Activated gamma-delta T cell (primary cell): ENCODE data around the gene FRYL.
"Not testable (repeated sequence)": the region's sequence is repeated elsewhere in the genome, so short reads cannot be mapped to it uniquely, and the experiment has no call there.

ENCODE experiments used
- DNase-seq: peaks from one replicate; lab custom pipeline; 2025; lab: John Stamatoyannopoulos, UW

FRYL gene

DNA sequence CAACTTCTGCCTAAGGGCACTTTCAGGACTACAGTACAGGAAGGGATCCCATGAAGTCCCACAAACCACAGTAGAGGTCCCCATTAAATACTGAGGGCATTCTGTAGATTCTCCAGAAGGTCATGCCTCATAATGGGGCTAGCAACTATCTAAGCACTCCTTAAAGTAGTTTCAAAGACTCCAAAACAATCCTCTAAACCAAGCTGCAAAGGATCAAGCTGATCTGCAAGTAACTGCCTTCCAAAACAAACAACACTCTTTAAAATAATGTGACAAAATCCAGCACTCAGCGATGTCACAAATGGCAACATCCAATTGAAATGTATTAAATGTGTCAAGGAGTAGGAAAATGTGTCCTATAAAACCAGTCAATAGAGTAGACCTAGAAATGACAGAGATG is 118.7 kb downstream of the FRYL start:
- DNase-seq, result no peak

DNA sequence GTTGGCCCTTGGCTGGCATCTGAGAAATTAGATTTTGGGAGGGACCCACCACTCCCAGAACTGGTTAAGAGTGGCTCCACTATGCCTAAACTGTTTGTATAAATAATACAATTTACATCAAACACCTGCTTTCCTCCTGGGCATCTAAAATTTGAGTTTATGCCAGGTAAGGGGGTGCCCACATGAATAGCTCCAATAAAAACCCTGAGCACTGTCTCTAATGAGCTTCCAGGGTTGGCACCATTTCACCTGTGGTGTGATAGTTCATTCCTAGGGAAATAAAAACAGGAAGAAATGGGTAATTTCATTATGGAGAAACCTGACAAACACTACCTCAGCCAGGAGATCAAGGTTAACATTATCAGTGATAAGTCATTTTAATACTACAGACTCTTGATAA is 119.7 kb downstream of the FRYL start:
- DNase-seq, result no peak

DNA sequence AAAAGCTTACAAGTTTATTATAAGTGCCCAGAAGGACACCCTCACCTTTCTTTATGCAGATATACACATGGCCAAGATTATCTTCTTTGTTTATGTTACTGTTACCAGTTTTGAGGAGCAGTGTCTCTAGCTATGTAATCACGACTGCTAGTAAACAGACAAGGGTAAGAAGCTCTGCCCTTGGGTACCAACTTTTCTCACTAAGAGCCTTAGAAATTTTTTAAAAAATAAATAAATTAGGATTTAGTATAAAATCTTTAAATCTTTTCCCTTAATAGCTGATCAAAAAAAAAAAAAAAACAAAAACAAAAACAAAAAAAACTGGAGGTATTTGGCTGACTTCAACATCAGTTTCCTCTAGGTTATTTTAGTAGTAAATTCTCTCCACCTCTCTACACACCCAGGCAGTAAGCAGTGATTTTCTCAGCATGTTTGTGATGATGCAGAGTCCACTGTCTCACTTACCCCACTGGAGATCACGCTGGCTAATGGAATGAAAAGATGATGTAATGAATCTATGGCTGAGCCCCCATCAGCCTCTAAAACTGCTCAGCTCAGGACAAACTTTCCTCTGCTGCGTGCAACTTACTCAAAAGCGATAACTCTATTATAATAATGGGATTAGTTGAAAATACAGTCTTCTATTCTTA is 125.9 kb downstream of the FRYL start:
- no peak for DNase-seq

DNA sequence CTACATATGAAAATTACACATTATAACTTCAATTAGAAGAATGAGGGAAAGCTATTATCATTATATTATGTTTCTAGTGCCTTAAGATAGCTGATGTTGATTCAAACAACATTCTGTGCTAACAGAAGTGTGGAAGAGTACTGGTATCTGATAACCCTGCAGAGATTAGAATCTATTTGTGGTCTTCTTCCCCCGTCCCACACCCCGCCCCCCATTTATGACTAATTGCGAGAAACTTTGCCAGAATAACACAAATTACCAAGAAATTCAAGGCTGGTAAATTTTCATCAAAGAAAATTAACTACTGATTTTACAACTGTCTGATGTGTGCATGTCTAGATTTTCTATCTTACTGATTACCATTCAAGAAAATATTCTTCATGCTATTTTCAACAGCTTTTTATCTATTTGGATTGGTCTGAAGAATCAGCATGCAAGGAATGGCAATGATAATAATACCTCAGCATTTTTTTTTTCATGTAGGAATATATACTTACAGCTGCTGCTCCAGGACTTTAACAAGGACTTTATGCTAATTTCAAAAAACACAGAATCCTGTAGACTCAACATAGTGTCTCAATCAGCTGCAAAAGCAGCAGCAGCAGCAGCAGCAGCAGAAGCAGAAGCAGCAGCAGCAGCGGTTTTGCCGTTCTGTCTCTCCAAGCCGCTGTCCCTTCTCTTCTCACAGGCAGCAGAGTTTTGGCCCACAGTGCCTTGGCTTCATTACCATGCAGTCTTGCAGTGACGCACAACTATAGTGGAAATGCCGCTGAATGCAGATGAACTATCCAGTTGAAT is 126.7 kb downstream of the FRYL start:
- DNase-seq, result no peak

DNA sequence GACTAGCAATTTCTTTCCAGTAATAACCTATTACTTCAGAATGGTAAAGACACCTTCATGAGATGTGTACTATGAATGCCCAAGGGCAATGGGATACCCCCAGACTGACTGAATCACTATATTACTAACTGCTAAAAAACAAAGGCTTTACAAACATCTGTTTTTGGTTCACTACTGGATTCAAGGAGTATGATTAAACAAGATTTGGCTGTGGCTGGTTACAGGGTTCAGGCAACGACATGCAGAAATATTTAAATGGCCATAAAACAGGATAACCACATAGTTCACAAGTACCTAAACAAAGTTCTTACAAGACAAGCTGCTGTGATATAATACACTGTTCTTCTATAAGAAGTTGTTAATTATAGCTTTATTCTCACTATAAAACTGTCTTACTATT is 128.2 kb downstream of the FRYL start:
- no peak for DNase-seq

DNA sequence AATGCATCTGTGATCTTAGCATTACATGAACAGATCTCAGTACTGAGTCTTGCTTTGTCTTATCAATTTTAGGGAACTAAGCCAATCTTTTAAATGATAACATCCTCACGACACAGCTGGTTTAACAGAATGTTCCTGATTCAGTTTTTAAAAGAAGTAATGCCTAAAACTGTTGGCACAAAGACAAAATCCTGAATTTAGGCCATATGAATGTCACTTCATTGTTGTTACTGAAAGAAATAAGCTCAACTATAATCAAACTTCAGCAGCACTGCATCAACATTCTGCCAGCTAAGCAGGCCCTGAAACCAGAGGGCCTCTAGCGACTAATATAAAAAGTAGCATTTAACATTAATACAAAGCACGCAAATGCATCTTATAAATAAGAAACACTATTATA is 130.6 kb downstream of the FRYL start:
- DNase-seq, result no peak

DNA sequence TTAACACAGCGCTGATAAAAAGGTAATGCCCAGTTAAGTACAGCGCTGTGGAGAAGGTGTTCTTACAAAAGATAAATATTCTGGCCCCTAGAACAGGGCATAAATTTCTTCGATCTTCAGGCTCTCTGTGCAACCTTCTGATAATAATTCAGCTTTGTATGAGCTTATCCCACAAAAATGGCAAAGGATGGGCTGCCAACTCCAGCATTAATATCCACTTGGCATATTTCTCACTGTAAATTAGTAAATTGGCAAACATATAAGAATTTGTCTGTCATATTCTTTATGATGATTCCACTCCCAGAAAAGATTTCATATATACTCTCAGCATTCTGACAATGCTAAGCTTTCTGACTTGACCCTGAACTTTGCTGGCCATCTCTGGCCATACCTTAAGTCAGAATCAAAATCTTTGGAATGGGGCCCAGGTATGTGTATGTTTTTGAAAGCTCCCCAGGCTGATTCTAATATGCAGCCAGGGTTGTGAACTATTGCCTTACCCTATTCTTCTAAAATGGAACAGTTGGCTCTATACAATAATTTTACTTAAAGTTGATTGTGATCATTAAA is 134.8 kb downstream of the FRYL start:
- no peak for DNase-seq

DNA sequence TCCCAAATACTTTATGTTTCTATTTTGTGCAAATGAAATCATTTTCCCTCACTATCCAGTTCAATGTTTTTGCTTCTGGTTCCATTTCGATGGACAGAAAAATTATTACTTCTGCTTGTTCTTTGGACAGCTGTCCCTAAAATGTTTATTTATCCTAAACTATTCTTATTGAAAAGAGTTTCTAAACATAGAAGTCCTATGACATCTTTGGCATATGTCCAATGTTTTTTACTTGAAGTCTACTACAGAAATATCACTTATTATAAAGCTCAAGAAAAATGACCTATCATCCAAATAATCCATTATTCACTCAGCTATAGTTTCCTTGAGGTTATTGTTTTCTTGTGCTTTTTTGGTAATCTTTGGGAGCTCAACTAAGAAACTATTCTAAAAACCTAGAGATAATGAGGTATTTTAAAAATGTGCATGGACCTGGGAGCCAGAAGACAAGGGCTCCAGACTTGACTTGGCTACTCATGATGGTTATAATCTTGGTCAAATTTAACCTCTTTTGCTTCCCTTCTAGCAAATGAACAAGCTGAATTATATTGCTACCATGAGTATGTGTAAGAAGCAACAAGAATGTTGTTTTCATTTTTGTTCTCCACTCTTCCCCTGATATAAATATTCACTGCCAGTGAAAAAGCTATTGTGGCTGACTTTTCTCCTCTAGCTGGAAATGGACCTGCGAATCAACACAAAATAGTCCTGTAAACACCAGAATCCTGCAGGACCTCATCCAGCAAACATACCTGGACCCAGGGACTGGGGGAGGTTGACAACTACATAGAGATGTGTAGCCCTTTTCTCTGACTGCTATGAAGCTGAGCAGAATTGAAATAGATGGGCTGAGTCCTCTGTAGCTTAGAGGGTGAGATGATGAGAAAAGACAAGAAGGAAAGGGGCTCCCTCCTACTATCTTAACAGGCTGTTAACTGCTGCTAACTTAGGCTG is 137.4 kb downstream of the FRYL start:
- DNase-seq, result no peak

DNA sequence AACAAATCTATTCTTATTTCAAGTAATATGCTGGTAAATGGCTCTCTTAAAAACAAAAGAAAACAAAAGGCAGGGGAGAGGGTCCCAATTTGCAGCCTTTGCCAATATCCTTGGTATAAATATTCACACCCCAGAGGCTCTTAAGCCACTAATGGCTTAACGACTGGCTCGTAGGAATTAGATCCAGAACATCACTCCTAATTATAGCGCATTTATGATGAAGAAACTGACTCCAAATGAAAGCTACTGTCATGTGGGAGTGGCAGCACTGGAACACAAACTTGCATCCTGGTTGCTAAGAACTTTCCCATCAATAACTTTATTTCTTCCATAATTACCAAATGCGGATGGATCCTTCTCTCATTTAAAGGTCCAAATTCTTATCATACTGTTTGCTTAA is 138.7 kb downstream of the FRYL start:
- DNase-seq, result no peak

DNA sequence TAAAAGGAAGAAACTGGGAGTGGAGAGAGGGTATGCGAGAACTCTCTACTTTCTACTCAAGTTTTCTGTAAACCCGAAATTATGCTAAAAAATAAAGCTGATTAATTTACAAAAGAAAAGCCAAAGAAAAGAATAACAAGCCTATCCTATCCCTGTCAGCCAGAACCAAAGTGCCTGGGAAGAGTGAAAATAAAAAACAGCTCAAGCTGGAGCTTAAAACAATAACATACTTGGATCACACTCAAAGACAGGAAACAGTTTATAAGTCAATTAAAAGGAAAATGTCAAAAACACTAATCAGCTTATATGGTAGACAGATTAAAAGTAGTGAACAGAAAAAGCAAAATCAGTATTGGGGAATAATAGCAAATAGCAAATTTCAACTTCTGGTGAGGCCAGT is 139.4 kb downstream of the FRYL start:
- DNase-seq, result no peak

DNA sequence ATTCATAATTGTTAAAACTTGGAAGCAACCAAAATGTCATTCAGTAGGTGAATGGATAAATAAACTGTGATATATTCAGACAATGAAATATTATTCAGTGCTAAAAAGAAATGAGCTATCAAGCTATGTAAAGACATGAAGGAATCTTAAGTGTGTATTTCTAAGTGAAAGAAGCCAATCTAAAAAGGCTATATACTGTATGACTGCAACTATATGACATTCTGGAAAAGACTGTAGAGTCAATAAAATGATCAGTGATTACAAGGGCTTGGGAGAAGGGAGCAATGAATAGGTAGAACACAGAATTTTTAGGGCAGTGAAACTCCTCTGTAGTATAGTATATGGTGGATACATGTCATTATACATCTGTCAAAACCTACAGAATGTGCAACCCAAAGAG is 139.9 kb downstream of the FRYL start:
- no peak for DNase-seq

DNA sequence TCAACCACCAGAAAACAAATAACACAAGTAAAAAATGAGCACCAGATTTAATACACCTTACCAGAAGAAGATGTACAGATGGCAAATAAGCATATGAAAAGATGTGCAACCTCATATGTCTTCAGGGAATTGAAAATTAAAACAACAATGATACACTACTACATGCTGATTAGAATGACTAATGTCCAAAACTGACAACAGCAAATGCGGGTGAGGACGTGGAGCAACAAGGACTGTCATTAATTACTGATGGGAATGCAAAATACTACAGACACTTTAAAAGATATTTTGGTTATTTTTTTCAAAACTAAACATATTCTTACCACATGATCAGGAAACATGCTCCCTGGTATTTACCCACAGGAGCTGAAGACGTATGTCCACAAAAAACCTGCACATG is 140.3 kb downstream of the FRYL start:
- DNase-seq, result no peak

DNA sequence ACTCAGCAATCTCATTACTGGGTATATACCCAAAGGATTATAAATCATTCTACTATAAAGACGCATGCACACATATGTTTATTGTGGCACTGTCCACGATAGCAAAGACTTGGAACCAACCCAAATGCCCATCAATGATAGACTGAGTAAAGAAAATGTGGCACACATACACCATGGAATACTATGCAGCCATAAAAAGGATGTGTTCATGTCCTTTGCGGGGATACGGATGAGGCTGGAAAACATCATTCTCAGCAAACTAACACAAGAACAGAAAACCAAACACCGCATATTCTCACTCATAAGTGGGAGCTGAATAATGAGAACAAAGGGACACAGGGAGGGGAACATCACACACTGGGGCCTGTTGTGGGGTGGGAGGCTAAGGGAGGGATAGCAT is 141.5 kb downstream of the FRYL start:
- DNase-seq, result not testable (repeated sequence)

DNA sequence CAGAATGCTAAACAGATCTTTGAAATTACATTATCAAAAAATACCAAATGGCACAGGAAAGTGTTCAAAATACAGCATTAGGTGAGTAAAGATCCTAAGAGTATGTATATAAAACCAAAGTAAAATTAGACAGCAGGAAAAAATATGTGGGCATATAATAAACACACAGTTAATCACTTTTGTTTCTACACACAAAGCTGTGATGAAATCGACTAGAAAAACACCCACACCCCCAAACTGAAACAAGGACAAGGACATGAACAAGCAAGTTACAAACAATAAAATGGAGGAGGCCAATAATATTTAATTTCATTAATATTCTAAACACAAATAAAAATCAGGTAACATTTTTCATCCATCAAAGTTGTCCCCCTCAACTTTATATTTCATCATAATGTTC is 143.2 kb downstream of the FRYL start:
- DNase-seq, result no peak

DNA sequence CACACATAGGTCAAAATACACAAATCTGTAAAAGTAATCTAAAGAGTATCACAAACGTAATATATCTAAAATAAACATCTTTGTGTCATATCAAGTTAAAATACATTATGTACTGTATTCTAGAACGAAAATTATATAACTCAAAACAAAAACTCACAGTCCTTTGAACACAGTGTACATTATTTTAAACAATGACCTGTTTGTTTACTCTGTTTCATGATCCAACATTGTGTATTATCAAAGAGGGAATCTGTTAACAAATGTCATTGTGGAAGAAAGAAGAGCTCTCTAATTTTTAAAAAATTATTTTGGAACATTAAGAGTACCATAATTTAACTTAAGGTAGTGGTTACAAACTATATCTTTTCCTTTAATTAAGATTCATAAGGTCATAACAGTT is 144.1 kb downstream of the FRYL start:
- DNase-seq, result no peak

DNA sequence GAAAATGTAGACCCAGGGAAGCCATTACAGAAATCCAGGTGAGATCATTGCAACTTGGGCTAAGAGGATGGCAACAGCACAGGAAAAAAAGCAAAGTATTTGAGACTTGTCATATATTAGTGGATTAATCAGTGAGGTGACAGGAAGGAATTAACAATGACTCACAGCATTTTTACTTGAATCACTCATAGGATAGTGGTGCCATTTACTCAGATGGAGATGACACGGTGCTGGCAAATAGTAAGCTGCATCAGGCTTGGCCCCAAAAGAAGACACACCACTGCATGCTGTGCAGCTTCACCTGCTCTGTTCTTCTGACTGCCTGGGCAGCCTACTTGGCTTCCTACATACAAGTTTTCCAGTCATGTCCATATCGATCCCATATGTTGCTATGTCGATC is 144.8 kb downstream of the FRYL start:
- no peak for DNase-seq

DNA sequence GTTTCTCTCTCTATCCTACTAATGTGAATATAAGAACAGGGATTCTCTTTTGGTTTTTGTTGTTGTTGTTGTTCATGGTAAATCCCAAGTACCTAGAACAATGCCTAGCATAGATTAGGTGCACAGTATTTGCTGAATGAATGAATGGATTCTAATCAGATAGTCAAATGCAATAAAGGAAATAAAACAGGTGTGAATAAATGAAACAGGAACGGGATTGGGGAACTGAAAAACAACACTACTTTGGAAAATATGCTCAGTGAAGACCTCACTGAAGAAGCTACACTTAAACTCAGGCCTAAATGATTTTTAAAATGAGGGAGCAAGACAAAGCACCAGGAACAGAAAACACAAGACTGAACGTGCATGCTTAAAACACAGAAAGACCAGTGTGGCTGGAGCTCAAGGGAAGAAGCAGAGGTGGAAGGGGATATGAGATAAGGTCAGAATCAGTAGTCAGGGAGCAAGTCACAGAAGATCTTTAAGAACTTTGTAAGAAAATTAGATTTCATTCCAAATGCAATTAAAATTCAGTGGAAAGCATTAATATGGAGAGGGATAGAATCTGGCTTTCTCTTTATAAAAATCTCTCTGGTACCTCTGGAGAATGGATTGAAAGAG is 145.3 kb downstream of the FRYL start:
- DNase-seq, result no peak

DNA sequence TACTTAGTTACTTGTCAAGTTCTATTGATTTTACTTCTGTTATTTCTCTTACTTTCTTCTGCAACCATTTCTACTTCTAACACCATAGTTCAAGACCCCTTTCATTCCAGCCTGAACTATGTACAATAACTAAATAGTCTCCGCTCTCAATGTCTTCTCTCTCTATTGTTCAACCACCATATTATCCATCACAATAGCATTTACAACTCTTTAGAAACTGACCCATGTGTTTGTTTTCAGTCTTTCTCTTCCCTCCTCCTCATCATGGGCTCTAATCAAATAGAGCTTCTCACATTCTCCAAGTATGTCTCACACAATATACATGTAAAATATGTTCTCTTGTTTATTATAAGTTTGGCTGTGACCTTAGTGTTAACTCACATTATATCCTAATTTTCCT is 146.4 kb downstream of the FRYL start:
- no peak for DNase-seq

DNA sequence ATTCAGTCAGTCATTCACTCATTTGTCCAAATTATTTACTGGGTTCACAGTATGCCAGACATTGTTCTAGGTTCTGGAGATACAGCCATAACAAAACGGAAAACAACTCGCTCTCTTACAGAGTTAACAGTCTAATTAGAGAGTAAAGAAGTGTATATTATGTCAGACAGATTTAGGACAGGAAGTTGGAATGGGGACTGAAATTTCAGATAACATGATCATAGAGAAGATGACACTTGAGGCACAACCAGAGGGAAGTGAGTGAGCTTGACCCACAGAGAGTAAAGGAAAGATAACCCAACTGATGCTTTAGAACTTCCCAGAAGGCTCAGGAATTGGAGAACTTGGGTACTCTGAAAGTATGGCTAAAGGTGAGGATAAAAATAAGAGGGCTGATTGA is 150.6 kb downstream of the FRYL start:
- no peak for DNase-seq

DNA sequence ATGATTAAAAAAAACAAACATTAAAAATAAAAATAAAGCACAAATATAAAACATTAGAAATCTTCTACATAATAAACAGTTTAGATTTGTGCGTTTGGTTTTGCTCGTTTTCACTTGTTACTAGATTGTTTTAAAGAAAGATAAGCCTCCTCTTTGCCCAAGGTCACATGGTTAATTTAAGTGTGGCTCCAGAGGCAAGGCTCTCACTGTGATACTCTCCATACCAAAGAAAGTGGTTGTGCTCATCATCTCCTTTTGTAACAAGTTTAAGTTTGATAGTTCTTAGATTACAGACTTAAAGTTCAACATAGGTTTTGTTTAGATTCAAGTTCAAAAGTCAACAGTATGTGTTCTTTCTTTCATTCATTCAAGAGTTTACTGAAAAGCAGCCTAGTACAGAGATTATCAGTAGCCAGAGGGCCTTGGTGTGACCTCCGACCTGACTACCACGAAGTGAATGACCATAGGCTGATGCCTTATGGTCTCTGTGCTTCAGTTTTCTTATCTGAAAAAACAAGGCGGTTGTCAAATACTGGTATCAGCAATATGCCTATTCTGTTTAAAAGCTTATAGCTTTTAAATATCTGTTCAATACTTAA is 156.8 kb downstream of the FRYL start:
- no peak for DNase-seq

DNA sequence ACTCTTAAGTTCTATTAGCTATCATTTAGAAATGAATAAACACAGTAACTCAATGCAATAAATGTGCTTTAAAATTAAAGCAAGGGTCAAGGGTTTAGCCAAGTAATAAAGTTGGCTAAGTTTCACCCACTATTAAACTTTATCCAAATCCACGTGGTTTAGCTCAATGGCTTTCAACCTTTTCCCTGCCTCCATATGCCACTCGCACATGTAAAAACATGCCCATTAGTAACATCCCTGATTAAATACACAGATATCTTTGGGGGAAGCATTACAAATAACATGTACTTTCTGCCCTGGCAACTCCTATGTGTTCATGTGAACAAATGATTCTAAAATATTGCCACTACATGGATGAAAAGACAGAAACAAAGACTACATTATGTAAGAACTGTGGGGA is 159.2 kb downstream of the FRYL start:
- DNase-seq, result no peak

DNA sequence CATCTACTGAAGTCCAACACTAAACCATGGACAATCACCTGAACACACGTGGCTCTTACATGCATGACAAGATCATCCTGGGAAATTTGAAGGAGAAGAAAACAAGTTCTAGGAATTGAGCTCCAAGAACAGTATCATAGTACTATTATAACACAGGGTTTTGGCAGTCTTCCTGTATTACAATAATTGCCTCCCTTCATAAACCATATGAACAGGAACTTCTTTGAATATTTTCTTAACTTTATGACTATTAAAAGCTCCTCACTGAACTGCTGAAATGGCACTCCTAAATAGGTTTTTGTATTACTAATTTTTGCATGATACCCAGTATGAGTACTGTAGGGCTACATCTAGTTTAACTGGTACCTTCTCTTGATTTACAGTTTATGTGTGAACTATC is 160.0 kb downstream of the FRYL start:
- DNase-seq, result no peak
